Left ventricle myocardium inferior (tissue), 1 donor: ENCODE data around the gene PRR5L. TPM values are rescaled to one million over a fixed set of nuclear protein-coding genes. Genes with fewer than 3 reads are reported as not detected.
"Not testable (repeated sequence)": the region's sequence is repeated elsewhere in the genome, so short reads cannot be mapped to it uniquely, and the experiment has no call there.

ENCODE experiments used
- DNase-seq: peaks from one replicate; pipeline ENCODE4 v3.0.0-alpha.2; 2020
- H3K27ac ChIP-seq: fragments of 200-600 bp; replicated peaks from 2 replicates; pipeline ENCODE4 v1.8.0; 2021
- H3K27me3 ChIP-seq: fragments of 200-600 bp; 2 replicates; pipeline ENCODE4 v1.8.0; 2021; ENCODE audit warnings: low read depth
- H3K36me3 ChIP-seq: fragments of 200-600 bp; 2 replicates; pipeline ENCODE4 v1.8.0; 2021
- H3K4me1 ChIP-seq: fragments of 200-600 bp; 2 replicates; pipeline ENCODE4 v1.8.0; 2021
- H3K4me3 ChIP-seq: fragments of 200-600 bp; 2 replicates; pipeline ENCODE4 v1.8.0; 2021; ENCODE audit warnings: mild to moderate bottlenecking, moderate library complexity
- H3K9me3 ChIP-seq: fragments of 200-600 bp; replicated peaks from 2 replicates; pipeline ENCODE4 v1.8.0; 2021
- CTCF ChIP-seq: fragments of 200-600 bp; IDR thresholded peaks from 2 replicates; pipeline ENCODE4 v1.8.0; 2021; ENCODE audit warnings: antibody characterized with exemption, mild to moderate bottlenecking, borderline replicate concordance
- intact Hi-C: fragments of 100-400 bp; cut with micrococcal nuclease; formaldehyde crosslinking; loops from one replicate; pipeline ENCODE4 v1.11.0; 2022
- total RNA-seq: library from RNA; stranded (reverse); fragmentation: NEBNext Ultra II Directional; extraction: Animal tissue kit (Norgen Biotek cat#: 25700); gene quantifications from one replicate; pipeline ENCODE4 v1.2.1, GENCODE V29; 2021
- donor health status: DM: no; HTN: yes; CAD: no; lungs with severe emphysema.

Gene PRR5L
- total RNA-seq, 1 donor from 2014 or later: 1.3 TPM

- no peaks in the 10 kb centered on the region for H3K27me3 ChIP-seq
- intact Hi-C loops: no loop called here
- peaks cover 19% of the 10 kb centered on the region for H3K36me3 ChIP-seq
- H3K27ac ChIP-seq: no peak overlapping the region
- H3K9me3 ChIP-seq: no peaks in the 10 kb centered on the region
- no peak for TF ChIP-seq CTCF
- H3K4me3 ChIP-seq: no peak overlapping the region
- no peak for DNase-seq
- peaks cover 19% of the 10 kb centered on the region for H3K4me1 ChIP-seq
Measured at GRCh38 chr11:36480833-36481232, 184.7 kb downstream of the PRR5L start.

- H3K4me3 ChIP-seq, intact Hi-C loops, H3K27ac ChIP-seq, DNase-seq, H3K9me3 ChIP-seq, H3K27me3 ChIP-seq: not testable (repeated sequence)
- Histone ChIP-seq H3K4me1 (peaks cover 33% of the 10 kb centered on the region), H3K36me3 (peaks cover 36% of the 10 kb centered on the region)
Measured at GRCh38 chr11:36483042-36483441, 187.0 kb downstream of the PRR5L start.

- no peak for TF ChIP-seq CTCF
- no peaks in the 10 kb centered on the region for H3K9me3 ChIP-seq
- intact Hi-C loops: no loop called here
- H3K4me3 ChIP-seq: no peak overlapping the region
- no peak overlapping the region for H3K27ac ChIP-seq
- H3K27me3 ChIP-seq: no peaks in the 10 kb centered on the region
- peaks cover 58% of the 10 kb centered on the region for H3K36me3 ChIP-seq
- no peak for DNase-seq
- H3K4me1 ChIP-seq: peaks cover 32% of the 10 kb centered on the region
Measured at GRCh38 chr11:36485298-36486002, 189.4 kb downstream of the PRR5L start.

GRCh38 chr11:36487619-36488018 lies 191.5 kb downstream of the PRR5L start:
- intact Hi-C loops: no loop called here
- peaks cover 75% of the 10 kb centered on the region for H3K36me3 ChIP-seq
- H3K4me3 ChIP-seq: peak overlapping the region; percentile 1
- no peak for TF ChIP-seq CTCF
- no peak for DNase-seq
- H3K9me3 ChIP-seq: no peaks in the 10 kb centered on the region
- H3K27ac ChIP-seq: peak overlapping the region; percentile 71
- H3K27me3 ChIP-seq: no peaks in the 10 kb centered on the region
- peaks cover 35% of the 10 kb centered on the region for H3K4me1 ChIP-seq

- intact Hi-C loops: no loop called here
- Histone ChIP-seq H3K9me3 (no peaks in the 10 kb centered on the region), H3K27me3 (no peaks in the 10 kb centered on the region), H3K4me3 (peak overlapping the region; percentile 1), H3K4me1 (peaks cover 35% of the 10 kb centered on the region), H3K27ac (peak overlapping the region; percentile 71), H3K36me3 (peaks cover 75% of the 10 kb centered on the region)
- TF ChIP-seq CTCF: no peak
- no peak for DNase-seq
Measured at GRCh38 chr11:36488096-36488495, 192.0 kb downstream of the PRR5L start.

- no peak overlapping the region for H3K27ac ChIP-seq
- DNase-seq: no peak
- no peak for TF ChIP-seq CTCF
- H3K4me3 ChIP-seq: no peak overlapping the region
- H3K36me3 ChIP-seq: peaks cover 79% of the 10 kb centered on the region
- no peaks in the 10 kb centered on the region for H3K27me3 ChIP-seq
- intact Hi-C loops: no loop called here
- no peaks in the 10 kb centered on the region for H3K9me3 ChIP-seq
- peaks cover 35% of the 10 kb centered on the region for H3K4me1 ChIP-seq
Measured at GRCh38 chr11:36490026-36490806, 194.1 kb downstream of the PRR5L start.
